NT2/D1 (cell line): Measurements from ENCODE around the gene ZNF593.

Experiments used
- SUZ12 ChIP-seq: IDR thresholded peaks from 2 replicates; pipeline ENCODE4 v1.6.1; 2011; ENCODE audit not compliant: insufficient read length, insufficient read depth; ENCODE audit errors: extremely low read depth
- YY1 ChIP-seq: IDR thresholded peaks from 2 replicates; pipeline ENCODE4 v1.6.1; 2011; ENCODE audit not compliant: insufficient read length, insufficient read depth
- ZNF274 ChIP-seq: IDR thresholded peaks from 2 replicates; pipeline ENCODE4 v1.6.1; 2011; ENCODE audit warnings: mild to moderate bottlenecking, low read depth, low read length

GRCh38 chr1:26129778-26130177 lies 39.9 kb upstream of the ZNF593 start:
- TF ChIP-seq YY1 (no peak), ZNF274 (no peak), SUZ12 (no peak)
